HCT116 (cell line): ENCODE data around the gene C11orf21. TPM values are rescaled to one million over a fixed set of nuclear protein-coding genes. Genes with fewer than 3 reads are reported as not detected.

Experiments used
- ATAC-seq: fragments of 200-7000 bp; cut with Tn5 transposase; 2 replicates; pipeline ENCODE4 v1.9.1; 2020; ENCODE audit warnings: mild to moderate bottlenecking, moderate library complexity
- BruUV-seq: library from RNA; stranded (reverse); fragments of 400-500 nt; replicated peaks from 2 replicates; lab custom pipeline; 2021; lab: Mats Ljungman, UMichigan
- CTCF ChIA-PET: fragments of 300-600 bp; sonication (Branson Sonifier 250); formaldehyde crosslinking; loops from one replicate; lab custom pipeline; 2021; ENCODE audit warnings: antibody characterized with exemption; lab: Charles Lee
- POLR2A ChIA-PET: fragments of 300-600, 350-600 bp; sonication (Branson Sonifier 250); formaldehyde crosslinking; loops from one replicate; lab custom pipeline; 2021; ENCODE audit warnings: antibody characterized with exemption; lab: Charles Lee
- RAD21 ChIA-PET, 2 experiments: fragments of 300-600 bp; sonication (Branson Sonifier 250); formaldehyde crosslinking; loops; one replicate each; lab custom pipeline; 2023; ENCODE audit warnings: low total read pairs in 2 of 2; ENCODE audit not compliant: uncharacterized antibody in 2 of 2, unreplicated experiment in 2 of 2, low non-redundant PET in 1 of 2; lab: Charles Lee
- DNase-seq: peaks from one replicate; pipeline ENCODE4 v3.0.0-alpha.2; 2010; ENCODE audit warnings: low read depth, low spot score
- H2AFZ ChIP-seq: fragments of 200-600 bp; shearing (Covaris generic), sonication (generic); 2 replicates; pipeline ENCODE4 v1.6.1; 2017; ENCODE audit warnings: low read depth, mixed run types, mixed read lengths, antibody characterized with exemption, low read length; ENCODE audit not compliant: poor library complexity, severe bottlenecking
- H3K27ac ChIP-seq: 2 replicates; pipeline ENCODE4 v1.5.1; 2012; ENCODE audit warnings: low read depth, low read length
- H3K27me3 ChIP-seq: fragments of 200-600 bp; sonication (generic); 2 replicates; pipeline ENCODE4 v1.6.1; 2016; ENCODE audit warnings: mixed run types, low read length, mixed read lengths; ENCODE audit not compliant: insufficient read depth
- H3K36me3 ChIP-seq, 2 experiments: fragments of 200-500 bp in 1 of 2; fragments of 200-600 bp in 1 of 2; sonication (Bioruptor generic) in 1 of 2; sonication (generic) in 1 of 2; 2 replicates each; pipeline versions ENCODE4 v1.5.1 to v1.6.1; 2014 to 2016; ENCODE audit warnings: low read length in 2 of 2, inconsistent platforms in 1 of 2, mixed read lengths in 1 of 2, mixed run types in 1 of 2; ENCODE audit not compliant: insufficient read depth in 2 of 2, control insufficient read depth in 1 of 2
- H3K4me1 ChIP-seq, 2 experiments: fragments of 200-600 bp in 1 of 2; sonication (generic) in 1 of 2; 2 replicates each; pipeline versions ENCODE4 v1.5.1 to v1.6.1; 2012 to 2017; ENCODE audit warnings: low read length in 2 of 2, inconsistent platforms in 1 of 2, mild to moderate bottlenecking in 1 of 2, mixed read lengths in 1 of 2, mixed run types in 1 of 2, moderate library complexity in 1 of 2; ENCODE audit not compliant: insufficient read depth in 2 of 2, control insufficient read depth in 1 of 2
- H3K4me2 ChIP-seq: fragments of 200-600 bp; sonication (generic); 2 replicates; pipeline ENCODE4 v1.6.1; 2017; ENCODE audit warnings: mixed run types, low read length, mixed read lengths
- H3K4me3 ChIP-seq, 2 experiments: fragments of 200-600 bp in 1 of 2; sonication (generic) in 1 of 2; replicated peaks in 1 of 2; 2 replicates each; pipeline ENCODE4 v1.5.1; 2011 to 2016; ENCODE audit warnings: low read length in 2 of 2, control low read depth in 1 of 2, low read depth in 1 of 2, mild to moderate bottlenecking in 1 of 2, mixed read lengths in 1 of 2, mixed run types in 1 of 2
- H3K79me2 ChIP-seq: fragments of 200-600 bp; sonication (generic); 2 replicates; pipeline ENCODE4 v1.6.1; 2017; ENCODE audit warnings: mild to moderate bottlenecking, mixed run types, low read length, moderate library complexity, mixed read lengths; ENCODE audit not compliant: insufficient read depth
- H3K9ac ChIP-seq: fragments of 200-600 bp; sonication (generic); 2 replicates; pipeline ENCODE4 v1.6.1; 2016; ENCODE audit warnings: low read length, mixed read lengths
- H3K9me2 ChIP-seq: fragments of 200-600 bp; sonication (generic), shearing (Covaris generic); 2 replicates; pipeline ENCODE4 v1.6.1; 2017; ENCODE audit warnings: mixed run types, mild to moderate bottlenecking, moderate library complexity; ENCODE audit not compliant: insufficient read depth
- H3K9me3 ChIP-seq, 2 experiments: fragments of 200-500 bp in 1 of 2; fragments of 200-600 bp in 1 of 2; sonication (Bioruptor generic) in 1 of 2; sonication (generic) in 1 of 2; 2 replicates each; pipeline ENCODE4 v1.6.1; 2014 to 2017; ENCODE audit warnings: low read length in 2 of 2, mixed read lengths in 2 of 2, inconsistent platforms in 1 of 2, low read depth in 1 of 2, mild to moderate bottlenecking in 1 of 2, mixed run types in 1 of 2, moderate library complexity in 1 of 2; ENCODE audit not compliant: control insufficient read depth in 1 of 2, insufficient read depth in 1 of 2
- H4K20me1 ChIP-seq: fragments of 200-600 bp; sonication (generic), shearing (Covaris generic); 2 replicates; pipeline ENCODE4 v1.6.1; 2017; ENCODE audit warnings: mixed run types, mild to moderate bottlenecking, moderate library complexity; ENCODE audit not compliant: insufficient read depth
- ATF3 ChIP-seq: IDR thresholded peaks from 2 replicates; pipeline ENCODE4 v1.6.1; 2012
- CEBPB ChIP-seq: IDR thresholded peaks from 2 replicates; pipeline ENCODE4 v1.6.1; 2012; ENCODE audit warnings: low read depth
- CTCF ChIP-seq, 3 experiments: fragments of 200-600 bp in 1 of 3; sonication (generic) in 1 of 3; IDR thresholded peaks in 2 of 3; conservative IDR thresholded peaks in 1 of 3; 2 replicates each; pipeline ENCODE4 v1.5.1; 2012 to 2017; ENCODE audit warnings: low read depth in 2 of 3, low read length in 2 of 3, antibody characterized with exemption in 1 of 3, borderline replicate concordance in 1 of 3, control low read depth in 1 of 3, mild to moderate bottlenecking in 1 of 3, mixed read lengths in 1 of 3, mixed run types in 1 of 3, moderate library complexity in 1 of 3; ENCODE audit not compliant: insufficient read depth in 1 of 3
- EGR1 ChIP-seq: IDR thresholded peaks from 2 replicates; pipeline ENCODE4 v1.6.1; 2012; ENCODE audit warnings: low read depth
- EZH2 ChIP-seq: fragments of 200-600 bp; sonication (generic); IDR thresholded peaks from 2 replicates; pipeline ENCODE4 v1.6.1; 2017; ENCODE audit warnings: antibody characterized with exemption, mixed run types
- EZH2phosphoT487 ChIP-seq: fragments of 200-600 bp; IDR thresholded peaks from 2 replicates; pipeline ENCODE4 v1.6.1; 2018; ENCODE audit warnings: antibody characterized with exemption, borderline replicate concordance
- JUND ChIP-seq: IDR thresholded peaks from 2 replicates; pipeline ENCODE4 v1.6.1; 2012
- POLR2A ChIP-seq: IDR thresholded peaks from 2 replicates; pipeline ENCODE4 v1.7.0; 2011; ENCODE audit warnings: borderline replicate concordance; ENCODE audit not compliant: insufficient read depth, insufficient read length; ENCODE audit errors: extremely low read depth
- POLR2AphosphoS5 ChIP-seq: IDR thresholded peaks from 2 replicates; pipeline ENCODE4 v1.6.1; 2011; ENCODE audit warnings: mild to moderate bottlenecking, low read depth, low read length, moderate library complexity
- RAD21 ChIP-seq: IDR thresholded peaks from 2 replicates; pipeline ENCODE4 v1.6.1; 2012; ENCODE audit warnings: low read depth, mild to moderate bottlenecking
- REST ChIP-seq: IDR thresholded peaks from 2 replicates; pipeline ENCODE4 v1.6.1; 2012; ENCODE audit warnings: low read depth
- SIN3A ChIP-seq: IDR thresholded peaks from 2 replicates; pipeline ENCODE4 v1.6.1; 2012; ENCODE audit warnings: low read depth
- SP1 ChIP-seq: IDR thresholded peaks from 2 replicates; pipeline ENCODE4 v1.6.1; 2012; ENCODE audit warnings: low read depth
- SRF ChIP-seq: IDR thresholded peaks from 2 replicates; pipeline ENCODE4 v1.6.1; 2012; ENCODE audit warnings: low read depth
- TCF7L2 ChIP-seq: IDR thresholded peaks from 2 replicates; pipeline ENCODE4 v1.7.0; 2011; ENCODE audit warnings: borderline replicate concordance, inconsistent platforms; ENCODE audit not compliant: insufficient read depth, insufficient read length; ENCODE audit errors: extremely low read depth
- YY1 ChIP-seq: IDR thresholded peaks from 2 replicates; pipeline ENCODE4 v1.6.1; 2011; ENCODE audit warnings: low read length, low read depth, moderate library complexity, mild to moderate bottlenecking; ENCODE audit not compliant: insufficient replicate concordance; ENCODE audit errors: extremely low read depth
- ZFX ChIP-seq: fragments of 450-650 bp; IDR thresholded peaks from 2 replicates; pipeline ENCODE4 v1.6.1; 2017
- ZNF274 ChIP-seq: fragments of 200-500 bp; sonication (Bioruptor generic); IDR thresholded peaks from 2 replicates; pipeline ENCODE4 v1.6.1; 2014; ENCODE audit warnings: mild to moderate bottlenecking, low read depth, low read length, inconsistent platforms
- intact Hi-C: fragments of 100-400 bp; cut with micrococcal nuclease; formaldehyde crosslinking; loops from 2 replicates; pipeline ENCODE4 v1.10.0; 2022
- total RNA-seq: library from RNA; stranded (reverse); gene quantifications from one replicate; pipeline ENCODE4 v1.2.1, GENCODE V29; 2021; ENCODE audit not compliant: unreplicated experiment
- TF ChIP-seq, protein P1 (sequence below): IDR thresholded peaks from 2 replicates; pipeline ENCODE4 v1.6.1; 2012

Gene C11orf21
- total RNA-seq, 1 experiment from 2014 or later, result not detected

DNA sequence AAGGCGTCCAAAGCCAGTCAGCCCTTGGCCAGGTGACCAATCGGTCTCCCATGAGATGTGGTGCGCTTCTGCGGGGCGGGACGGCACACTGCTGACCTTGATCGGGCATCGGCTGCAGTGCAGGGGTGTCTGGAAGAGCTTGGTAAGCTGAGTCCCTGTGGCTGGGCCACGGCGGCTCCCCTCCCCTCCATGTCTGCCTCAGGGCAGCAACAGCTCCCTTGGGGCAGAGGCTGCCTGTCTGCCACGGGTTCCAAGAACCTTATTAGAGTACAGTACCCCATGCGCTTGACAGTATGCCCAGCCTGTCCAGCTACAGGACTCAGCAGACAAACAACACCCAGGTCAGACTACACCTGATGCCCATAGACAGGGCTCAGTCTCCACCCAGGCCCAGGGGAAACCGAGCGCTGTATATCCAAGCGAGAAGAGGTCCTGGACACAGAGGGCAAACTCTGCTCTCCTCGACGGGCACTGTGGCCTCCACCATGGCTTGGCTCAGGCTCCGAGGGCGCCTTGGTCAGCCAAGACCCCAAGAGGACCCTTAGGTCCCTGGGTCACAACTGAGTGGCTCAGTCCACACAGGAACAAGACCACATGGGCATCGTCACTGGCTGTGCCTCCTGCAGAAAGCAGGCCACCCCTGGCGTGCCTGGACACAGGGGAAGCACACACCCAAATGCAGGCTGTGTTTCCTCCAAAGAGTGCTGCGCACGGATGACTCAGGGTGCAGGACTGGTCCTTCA is 19.0 kb upstream of the C11orf21 start:
- H3K79me2 ChIP-seq, result no peaks in the 10 kb centered on the region
- H3K27ac ChIP-seq, result no peak overlapping the region
- H3K4me1 ChIP-seq, result peaks cover 0 to 3% of the 10 kb centered on the region in 2 experiments; a peak in 2 of 4 replicates
- no peak for TF ChIP-seq CEBPB
- TF ChIP-seq EGR1, result no peak
- TF ChIP-seq, protein P1, sequence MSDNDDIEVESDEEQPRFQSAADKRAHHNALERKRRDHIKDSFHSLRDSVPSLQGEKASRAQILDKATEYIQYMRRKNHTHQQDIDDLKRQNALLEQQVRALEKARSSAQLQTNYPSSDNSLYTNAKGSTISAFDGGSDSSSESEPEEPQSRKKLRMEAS, result no peak
- no peak for TF ChIP-seq SRF
- no peak for TF ChIP-seq RAD21
- TF ChIP-seq ZNF274, result no peak
- TF ChIP-seq YY1, result no peak
- no peak for TF ChIP-seq EZH2
- TF ChIP-seq CTCF (IDR thresholded peaks at IDR 0.05 in 2 of 3, conservative IDR thresholded peaks at IDR 0.05 in 1 of 3; ENCODE audit: borderline replicate concordance in 1 of 3, insufficient read depth in 1 of 3, low read depth in 2 of 3, low read length in 2 of 3), result no peak
- TF ChIP-seq POLR2A, result no peak
- no peak for TF ChIP-seq ZFX
- no peak for TF ChIP-seq SIN3A
- no peak for TF ChIP-seq TCF7L2
- TF ChIP-seq SP1, result no peak
- TF ChIP-seq EZH2phosphoT487, result no peak
- no peak for TF ChIP-seq REST
- no peak for TF ChIP-seq JUND
- TF ChIP-seq POLR2AphosphoS5, result no peak
- no peak for TF ChIP-seq ATF3
- H3K9me3 ChIP-seq, result no peaks in the 10 kb centered on the region
- ChIA-PET RAD21 (no interaction called here), CTCF (no interaction called here), POLR2A (interaction anchor here (0.7 kb wide), 1 partner anchor 57 kb away, joined by 3 read pairs; no protein-coding TSS in a partner anchor)
- no peak overlapping the region for H3K4me3 ChIP-seq
- H3K9ac ChIP-seq, result no peak overlapping the region
- ATAC-seq (no peak), DNase-seq (no peak)
- H3K4me2 ChIP-seq, result no peak overlapping the region
- H3K36me3 ChIP-seq, result no peaks in the 10 kb centered on the region
- no peaks in the 10 kb centered on the region for H4K20me1 ChIP-seq
- intact Hi-C loops, result no loop called here
- no peaks in the 10 kb centered on the region for H3K9me2 ChIP-seq
- H2AFZ ChIP-seq, result no peak overlapping the region
- no TSS peak for BruUV-seq
- 0 out of 2 replicates have a peak, but pooled peaks cover 3% of the 10 kb centered on the region for H3K27me3 ChIP-seq
